NOMO-1 treated with DMSO at 0.1 percent for 48 hours (cell line): Measurements from ENCODE around the gene SGSM1.

Experiments
- DNase-seq: peaks from one replicate; lab custom pipeline; 2025; ENCODE audit not compliant: unreplicated experiment; lab: John Stamatoyannopoulos, UW

Gene SGSM1

DNA sequence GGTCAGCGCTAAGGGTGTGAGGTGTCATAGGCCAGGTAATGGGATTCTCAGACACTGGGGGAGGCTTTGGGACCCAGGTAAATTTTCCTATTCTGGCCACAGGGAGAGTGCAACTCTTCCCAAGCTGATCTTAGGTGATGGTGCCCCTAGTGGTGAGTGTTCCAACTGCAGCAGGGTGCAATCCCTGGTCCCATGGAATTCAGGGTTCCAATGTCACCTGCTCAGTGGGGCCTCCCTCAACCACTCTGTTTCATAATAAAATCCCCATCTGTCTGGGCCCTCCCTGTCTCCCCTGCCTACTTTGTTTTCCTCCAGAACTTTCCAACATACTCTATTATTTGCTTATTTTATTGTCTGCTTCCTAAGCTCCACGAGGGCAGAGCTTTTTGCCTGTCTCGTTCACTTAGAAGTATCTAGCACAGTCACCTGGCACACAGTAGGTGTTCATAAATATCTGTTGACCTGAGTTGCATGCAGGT is 2.9 kb upstream of the SGSM1 start:
- no peak for DNase-seq

DNA sequence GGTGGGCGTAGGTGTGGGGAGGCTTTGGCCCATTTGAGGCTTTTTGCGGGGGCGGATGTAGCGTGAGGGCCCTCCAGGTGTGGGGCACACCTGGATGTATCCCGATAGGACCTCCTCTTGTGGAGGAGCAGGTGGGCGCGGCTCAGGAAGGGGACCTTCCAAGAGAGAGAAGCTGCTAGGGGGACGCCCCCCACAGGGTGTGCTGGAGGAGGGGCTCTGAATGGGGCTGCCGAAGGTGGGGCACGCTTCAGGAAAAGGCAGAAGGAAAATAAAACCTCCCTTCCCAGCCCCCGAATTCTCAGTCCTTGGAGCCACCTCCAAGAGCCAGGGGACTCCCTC is 621 bp downstream of the SGSM1 start:
- no peak for DNase-seq

DNA sequence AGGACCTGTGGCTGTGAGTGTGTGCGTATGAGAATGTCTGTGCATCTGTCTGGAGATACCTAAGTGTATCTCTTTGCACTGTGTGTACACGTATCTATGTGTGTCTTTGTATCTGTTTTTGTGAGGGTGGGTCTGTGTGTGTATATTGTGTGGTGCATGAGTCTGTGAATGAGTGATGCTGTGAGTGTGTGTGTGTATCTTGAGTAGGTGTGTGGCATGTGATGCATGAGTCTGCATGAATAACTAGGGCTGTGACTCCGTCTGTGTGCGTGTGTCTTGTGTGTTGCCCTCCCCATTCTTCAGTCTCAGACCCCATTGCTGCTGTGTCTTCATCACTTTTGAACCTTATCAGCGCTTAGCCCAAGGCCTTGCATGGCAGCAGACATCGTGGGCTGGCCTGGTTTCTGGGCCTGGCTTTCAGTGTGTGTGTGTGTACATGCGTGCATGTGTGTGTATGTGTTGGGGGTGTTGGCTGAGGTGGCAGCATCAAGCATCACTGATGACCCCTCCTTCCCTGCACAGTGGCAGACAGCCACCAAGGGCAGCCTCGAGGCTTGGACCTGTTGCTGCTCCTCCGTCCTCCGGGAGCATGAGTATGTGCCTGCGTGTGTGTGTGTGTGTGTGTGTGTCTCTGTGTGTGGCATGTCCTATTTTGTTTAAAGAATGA is 1.4 kb downstream of the SGSM1 start:
- no peak for DNase-seq

DNA sequence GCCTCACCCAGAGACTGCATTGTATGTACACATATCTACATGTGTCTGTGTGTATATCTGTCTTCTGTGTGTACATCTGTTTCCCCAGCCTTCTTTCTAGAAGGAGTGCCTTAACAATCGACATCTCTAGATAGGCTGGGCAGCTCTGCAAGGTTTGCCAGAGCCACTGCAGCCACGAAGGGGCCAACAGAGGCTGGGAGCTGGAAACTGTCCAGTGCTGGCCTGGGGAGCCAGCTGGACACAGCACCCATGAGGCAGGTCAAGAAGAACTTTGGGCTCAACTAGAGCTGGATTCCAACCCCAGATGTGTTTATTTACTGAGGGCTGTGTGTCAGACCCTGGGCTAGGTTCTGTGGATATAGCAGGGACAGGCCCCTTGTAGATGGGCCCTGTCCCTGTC is 3.3 kb downstream of the SGSM1 start:
- no peak for DNase-seq

DNA sequence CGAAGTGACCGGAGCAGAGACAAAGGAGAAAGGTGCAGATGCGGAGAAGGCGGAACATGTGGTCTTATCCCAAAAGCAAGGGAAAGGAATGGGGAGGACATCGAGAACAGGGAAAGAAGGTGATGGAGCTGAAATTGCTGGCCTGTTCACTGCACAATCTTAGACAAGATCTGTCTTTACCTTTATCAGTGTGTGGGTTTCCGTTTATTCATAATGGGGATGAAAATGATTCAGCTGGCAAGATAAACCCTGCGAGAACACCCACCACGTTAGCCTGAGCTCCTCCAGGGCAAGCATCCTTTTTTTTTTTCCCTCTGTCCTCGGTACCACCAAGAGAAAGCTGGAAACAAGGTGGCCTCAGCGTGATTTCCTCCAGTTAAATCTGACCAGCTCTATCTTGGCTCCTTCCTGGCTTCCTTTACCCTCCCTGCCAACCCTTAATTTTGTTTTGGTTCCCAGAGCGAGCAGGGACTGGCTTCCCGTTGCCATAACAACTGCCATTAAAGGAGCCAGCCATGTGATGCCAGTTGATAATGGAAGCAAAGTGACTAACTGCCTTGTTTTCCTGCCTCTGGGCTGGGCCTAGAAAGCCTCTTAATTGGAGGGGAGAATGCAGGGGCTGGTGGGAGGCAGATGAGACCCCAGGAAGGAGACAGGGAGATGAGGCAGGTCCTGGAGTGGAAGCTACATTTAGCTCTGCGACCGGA is 4.2 kb downstream of the SGSM1 start:
- DNase-seq: no peak

DNA sequence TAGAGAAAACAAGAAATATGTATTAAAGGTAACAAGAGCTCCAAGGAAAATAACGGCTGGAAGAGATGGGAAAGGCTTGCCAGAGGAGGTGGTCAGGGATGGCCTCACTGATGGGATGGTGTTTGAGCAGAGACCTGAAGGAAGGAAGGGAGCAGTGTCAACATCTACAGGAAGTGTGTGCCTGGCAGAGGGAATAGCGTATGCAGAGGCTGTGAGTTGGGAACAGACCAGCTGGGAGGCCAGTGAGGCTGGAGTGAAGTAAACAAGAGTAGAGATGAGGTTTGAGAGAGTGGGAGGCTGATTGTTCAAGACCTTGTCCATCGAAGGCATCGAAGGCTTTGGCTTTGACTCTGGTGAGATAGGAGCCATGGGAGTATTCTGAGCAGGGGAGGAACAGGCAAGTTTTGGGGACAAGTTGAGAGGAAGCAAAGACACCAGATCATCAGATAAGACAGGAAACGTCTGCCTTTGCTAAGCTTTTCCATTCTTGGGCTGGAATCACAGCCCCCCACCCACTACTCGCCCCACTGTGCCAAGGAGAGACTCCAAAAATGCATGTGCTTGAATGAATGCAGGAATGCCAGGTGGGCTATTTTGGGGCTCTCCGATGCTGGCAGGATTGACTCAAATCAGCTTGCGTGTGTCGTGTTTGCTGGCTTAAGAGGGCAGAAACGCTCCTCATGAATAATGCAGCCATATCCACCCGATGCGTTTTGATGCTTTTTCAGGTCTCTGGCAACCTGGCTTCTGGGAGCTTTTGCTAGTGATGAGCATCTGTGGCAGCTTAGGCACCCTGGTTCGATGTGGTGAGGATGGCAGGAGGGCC is 7.2 kb downstream of the SGSM1 start:
- no peak for DNase-seq

DNA sequence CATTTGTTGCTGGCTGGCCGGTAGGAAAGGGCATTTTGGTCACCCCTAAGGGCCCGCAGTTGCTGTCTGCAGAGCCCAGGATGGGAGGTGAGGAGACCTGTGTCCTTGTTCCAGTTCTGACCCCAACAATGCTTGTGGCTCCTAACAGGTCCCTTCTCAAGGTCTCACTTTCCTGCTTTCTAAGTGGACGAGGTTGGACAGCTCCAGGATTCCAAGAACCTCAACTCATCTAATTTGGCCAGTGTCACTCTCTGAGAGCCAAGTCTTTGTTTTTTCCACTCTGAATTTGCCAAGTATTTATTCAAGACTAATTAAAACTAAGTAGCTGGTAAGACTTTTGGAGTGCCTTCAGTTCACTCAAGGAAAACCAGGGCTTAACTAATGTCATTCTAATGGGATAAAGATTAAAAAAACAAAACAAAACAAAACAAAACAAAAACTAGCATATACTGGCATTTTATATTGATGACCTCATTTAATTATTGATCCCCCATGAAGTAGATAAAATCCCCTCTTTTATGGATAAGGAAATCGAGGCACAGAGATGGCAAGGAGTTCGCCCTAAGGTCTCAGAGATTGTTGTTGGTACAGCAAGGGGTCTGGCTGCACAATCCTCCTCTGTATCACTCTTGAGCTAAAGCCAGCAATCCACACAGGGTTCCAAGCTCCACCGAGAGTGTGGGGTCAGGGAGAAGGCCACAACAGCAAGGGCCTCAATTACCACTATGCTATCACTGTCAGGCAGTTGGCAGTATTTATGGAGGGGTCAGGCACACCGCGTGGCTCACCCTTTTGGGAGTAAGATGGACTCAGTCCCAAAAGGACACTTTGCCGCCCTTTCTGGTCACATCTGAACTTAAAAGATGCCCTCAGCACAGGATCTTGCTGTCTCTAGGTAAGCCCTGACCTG is 8.1 kb downstream of the SGSM1 start:
- no peak for DNase-seq

DNA sequence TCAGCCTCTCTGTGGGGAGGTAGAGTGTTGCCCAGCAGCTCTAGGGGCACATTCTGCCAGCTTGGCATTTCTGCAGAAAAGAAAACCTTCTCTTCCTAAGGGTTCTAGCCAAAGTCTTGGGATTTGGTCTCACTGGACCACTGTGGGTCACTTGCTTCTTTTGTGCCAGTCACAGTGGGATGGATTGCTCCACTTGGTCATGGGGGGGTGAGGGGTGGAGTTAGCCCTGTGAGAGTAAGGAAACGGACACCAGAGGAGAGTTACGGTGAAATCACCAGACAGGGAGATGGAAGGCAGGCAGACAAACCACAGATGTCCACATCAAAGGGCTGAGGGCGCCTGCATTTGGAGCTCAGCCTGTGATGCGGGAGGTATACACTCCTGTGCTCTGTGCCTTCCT is 10.8 kb downstream of the SGSM1 start:
- DNase-seq: no peak

DNA sequence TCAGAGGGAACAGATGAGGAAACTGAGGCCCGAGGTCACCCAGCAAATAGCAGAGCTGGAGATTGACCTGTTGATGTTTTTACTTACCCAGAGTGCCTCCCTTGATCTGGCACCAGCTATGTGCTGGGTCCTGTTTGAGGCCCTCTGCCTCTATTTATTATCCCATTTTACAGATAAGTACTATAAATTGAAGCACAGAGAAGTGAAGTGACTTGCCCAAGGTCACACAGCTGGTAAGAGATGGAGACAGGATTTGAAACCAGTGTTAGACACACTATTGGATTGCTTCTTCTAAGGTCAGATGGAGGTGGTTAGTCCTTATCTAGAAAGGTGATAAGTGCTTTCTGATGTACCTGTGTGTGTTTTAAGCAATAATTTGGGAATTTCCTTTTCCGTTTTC is 13.5 kb downstream of the SGSM1 start:
- DNase-seq: no peak

DNA sequence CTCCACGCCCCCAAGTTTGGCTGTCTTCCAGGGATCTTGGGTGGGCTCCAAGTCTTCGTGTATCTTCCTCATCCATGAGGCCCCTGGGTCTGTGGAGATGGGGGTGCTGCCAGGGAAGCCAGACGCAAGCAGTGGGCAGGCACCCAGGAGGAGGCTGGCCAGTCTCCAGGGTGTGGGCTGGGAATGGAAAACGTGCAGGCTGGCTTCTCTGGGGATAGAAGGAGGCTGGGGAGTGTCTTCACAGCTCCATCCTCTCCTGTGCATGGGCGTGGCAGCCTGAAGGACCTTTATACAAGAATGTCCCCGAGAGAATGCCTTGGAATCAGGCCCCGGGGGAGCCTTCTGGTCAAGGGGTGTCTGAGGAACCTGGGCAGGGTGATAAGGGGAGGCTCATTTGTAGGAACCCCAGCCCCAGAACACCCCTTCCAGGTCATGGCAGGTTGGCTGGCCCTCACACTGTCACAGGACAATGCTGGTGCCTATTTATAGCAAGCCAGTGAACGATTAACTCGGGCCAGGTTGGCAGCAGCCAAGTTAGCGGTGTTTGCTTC is 14.0 kb downstream of the SGSM1 start:
- no peak for DNase-seq

DNA sequence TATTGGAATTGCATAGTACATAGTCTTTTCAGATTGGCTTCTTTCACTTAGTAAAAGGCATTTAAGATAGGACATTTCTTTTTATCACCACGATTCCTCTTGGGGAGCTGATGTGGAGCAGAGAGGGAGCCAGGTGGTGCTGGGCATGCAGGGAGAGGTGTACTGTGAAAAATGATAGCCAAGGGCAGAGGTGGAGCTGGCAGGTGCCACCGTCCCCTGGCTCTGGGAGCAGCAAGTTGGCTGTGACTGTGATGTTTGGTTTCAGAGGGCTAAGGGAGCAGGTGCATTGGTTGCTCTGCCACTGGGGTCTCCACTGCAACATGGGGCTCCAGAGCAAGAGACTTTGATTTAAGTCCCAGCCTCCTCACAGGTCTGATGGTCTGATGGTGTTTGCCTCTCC is 16.5 kb downstream of the SGSM1 start:
- DNase-seq: no peak

DNA sequence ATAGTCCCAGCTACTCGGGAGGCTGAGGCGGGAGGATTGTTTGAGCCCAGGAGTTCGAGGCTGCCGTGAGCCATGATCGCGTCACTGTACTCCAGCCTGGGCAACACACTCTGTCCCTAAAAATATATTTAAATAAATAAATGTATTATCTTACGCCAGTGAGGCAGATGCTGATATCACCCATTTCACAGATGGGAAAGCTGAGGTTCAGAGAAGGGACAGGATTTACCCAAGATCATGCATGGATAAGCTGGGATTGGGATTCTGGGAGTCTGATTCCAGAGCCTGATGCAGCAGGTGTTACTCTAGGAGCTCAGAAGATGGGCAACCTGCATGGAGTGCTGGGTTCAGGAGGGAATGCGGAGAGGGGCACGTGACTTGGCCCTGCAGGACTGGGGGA is 17.8 kb downstream of the SGSM1 start:
- no peak for DNase-seq

DNA sequence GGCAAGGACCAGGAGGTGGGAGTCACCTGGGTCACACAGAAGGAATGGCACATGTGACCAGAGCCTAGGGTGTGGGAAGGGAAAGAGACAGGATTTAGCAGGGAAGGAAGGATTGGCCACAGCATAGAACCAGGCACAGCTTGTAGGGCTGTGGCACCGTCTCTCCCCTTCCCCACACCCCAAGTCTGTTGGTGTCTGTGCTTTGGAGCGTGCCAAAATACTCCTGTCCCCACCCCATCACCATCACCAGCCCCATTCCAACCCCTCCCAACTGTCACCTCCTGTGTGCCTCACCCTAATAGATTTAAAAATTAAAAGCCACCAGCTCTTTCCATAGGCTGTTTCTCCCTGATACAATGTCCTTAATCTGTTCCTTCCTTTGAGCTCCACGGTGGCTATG is 18.2 kb downstream of the SGSM1 start:
- no peak for DNase-seq

DNA sequence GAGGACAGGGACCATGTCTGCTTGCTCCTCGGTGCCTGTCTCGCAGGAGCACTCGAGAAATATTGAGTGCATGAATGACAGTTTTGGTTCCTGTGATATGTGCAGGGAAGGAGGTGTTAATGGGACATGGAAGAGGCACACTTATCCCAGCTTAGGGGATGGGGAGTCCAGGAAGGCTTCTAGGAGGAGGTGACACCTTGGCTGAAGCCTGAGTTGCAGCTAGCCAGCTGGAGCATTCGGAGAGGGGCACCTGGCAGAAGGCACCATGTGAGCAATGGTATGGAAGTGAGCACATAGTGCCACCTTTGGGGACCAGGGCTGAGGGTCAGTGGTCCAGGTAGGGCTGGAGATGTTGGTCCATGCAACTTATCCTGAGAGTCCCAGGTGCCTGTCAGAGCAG is 18.9 kb downstream of the SGSM1 start:
- no peak for DNase-seq

DNA sequence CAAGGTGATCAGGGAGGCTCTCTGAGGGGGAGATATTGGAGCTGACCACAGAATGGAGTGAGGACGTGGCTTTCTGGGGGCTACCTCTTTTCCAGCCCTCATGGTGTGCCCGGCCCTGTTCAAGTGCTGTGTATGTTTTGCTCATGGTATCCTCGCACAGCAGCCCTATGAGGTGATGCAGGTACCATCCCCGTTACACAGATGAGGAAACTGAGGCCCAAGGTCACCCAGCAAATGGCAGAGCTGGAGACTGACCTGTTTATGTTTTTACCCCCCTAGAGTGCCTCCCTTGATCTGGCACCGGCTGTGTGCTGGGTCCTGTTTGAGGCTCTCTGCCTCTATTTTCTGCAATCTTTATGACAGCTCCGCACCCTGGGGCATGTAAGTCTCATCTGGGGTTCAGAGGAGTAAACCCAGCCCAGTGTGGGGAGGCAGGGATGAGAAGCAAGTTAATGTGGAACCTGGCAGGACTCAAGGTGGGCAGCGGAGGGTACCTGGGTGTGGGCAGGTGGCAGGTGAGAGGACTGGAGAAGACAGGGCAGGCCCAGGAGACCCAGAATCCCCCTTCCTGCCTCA is 20.8 kb downstream of the SGSM1 start:
- no peak for DNase-seq

DNA sequence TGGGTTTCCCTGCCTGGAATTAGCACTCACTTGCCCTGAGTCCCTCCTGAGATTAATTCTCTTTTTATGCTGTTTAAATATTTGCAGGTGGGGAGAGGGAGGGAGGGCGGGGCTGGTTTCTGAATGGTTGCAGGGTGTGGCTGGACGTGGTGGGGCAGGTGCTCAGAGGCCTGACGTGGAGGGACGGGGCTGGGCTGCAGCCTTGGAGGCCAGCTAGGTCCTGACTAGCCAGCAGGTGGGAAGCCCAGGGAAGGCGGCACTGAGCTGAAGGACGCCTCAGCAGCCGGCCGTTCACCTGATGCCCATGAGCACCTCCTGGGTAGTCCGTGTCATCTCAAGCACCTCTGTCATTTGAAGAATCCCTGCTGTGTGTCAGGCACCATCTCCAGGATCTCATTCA is 21.3 kb downstream of the SGSM1 start:
- DNase-seq: no peak

DNA sequence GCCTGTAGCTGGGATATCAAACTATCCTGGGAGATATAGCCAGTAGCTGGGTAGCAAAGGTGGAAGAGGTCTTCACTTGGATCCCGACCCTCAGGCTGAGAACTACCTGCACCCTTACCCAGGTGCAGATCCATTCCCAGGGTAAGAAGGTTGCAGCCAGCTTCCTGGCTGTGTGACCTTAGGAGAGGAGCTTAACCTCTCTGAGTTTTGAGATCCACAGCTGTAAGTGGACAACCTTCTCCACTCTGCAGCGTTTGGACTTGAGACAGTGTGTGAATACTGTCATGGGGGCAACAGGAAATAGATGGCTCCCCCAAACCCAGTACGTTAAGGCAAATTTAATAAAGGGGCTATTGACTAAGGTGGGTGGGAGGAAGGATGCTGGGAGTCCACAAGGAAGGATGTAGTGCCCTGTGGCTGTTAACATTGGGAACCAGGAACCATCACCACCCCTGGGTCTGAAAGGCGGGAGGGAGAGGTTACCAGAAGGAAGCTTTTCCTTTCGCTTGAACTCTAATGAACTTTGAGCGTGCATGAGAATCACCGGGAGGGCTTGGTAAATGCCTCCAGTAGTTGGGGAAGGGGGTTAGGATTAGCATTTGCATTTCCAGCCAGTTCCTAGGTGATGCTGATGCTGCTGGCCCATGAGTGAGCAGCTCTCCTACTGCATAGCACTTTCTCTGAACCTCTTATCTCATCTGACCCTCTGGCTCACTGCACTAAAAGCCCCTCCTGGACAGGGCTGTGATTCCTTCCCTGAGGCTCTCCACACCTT is 24.4 kb downstream of the SGSM1 start:
- no peak for DNase-seq

DNA sequence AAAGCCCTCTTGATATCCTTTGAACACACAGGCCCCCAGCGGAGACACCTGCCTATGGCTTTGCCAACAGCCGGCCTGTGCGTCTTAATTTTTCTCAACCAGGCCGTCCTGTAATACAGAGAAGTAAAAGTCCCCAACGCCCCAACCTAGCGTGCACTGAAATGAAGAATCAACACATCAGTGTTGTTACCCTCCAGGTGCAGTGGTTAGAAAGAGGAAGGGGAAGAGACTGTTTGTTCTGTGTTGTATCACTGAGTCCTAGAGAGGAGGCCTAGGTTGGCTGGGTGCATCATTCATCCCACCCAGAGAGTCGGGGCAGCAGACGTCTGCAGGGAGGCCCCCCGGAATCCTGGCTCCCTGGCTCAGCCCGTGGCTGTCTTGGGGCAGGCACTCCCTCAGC is 25.7 kb downstream of the SGSM1 start:
- no peak for DNase-seq

DNA sequence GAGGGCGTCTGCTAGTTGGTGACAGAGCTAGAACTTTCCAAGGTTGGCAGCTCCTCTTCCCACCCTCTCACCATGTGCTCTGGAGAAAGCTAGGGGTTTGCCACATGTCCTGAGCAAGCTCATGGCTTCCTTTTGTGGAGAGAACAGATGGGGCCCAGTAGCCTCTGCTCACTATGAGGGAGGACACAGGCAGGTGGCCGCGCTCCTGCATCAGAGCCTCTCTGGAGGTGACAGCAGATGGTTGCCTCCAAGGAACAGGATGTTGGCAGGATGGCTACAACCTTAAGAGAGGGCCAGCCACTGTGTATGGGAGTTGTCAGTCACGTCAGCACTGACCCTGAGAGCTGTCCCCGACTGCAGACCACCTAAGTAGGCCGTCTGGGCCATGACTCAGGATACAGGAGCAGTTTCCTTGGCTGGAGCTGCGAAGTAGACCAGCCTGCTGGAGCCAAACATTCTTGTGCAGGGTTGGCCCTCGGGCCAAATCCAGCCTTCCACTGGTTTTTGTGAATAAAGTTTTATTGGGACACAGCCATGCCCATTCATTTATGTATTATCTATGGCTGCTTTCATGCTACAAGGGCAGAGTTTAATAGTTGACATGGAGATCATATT is 28.0 kb downstream of the SGSM1 start:
- DNase-seq: no peak
